ENCODE data around the gene EDIL3. TPM values are rescaled to one million over a fixed set of nuclear protein-coding genes. Genes with fewer than 3 reads are reported as not detected.

EDIL3 gene
- total RNA-seq, 1 experiment from 2014 or later = not detected

DNA sequence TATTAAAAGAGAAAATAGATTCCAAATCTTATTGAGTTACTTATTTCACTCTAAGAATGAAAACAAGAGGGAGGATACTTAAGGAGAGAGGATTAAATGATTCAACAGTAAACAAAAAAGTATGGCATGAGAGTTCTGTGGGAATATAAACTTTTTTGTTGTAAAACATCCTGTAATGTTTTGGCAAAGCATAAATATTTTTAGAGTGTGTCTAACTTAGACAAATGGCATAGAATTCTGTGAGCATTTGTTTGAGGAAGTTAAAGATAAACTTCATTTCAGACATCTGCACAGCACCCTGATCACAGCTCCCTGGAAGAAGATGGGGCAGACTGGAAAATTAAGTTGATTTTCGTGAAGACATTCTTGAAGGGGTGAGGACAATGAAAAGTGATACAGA lies 417.3 kb downstream of the EDIL3 start:
- Mint-ChIP-seq H3K27ac (ENCODE audit: unreplicated experiment) (no peak overlapping the region), H3K27me3 (ENCODE audit: insufficient read depth, unreplicated experiment) (peaks cover 2% of the 10 kb centered on the region), H3K36me3 (ENCODE audit: insufficient read depth, unreplicated experiment) (no peaks in the 10 kb centered on the region), H3K4me3 (ENCODE audit: unreplicated experiment) (no peak overlapping the region), H3K9me3 (ENCODE audit: unreplicated experiment) (no peaks in the 10 kb centered on the region), H3K4me1 (ENCODE audit: low read depth, unreplicated experiment) (no peaks in the 10 kb centered on the region)
- Histone ChIP-seq H3K4me3 (ENCODE audit: low read depth, low read length) (no peak overlapping the region), H3K27me3 (replicated peaks; ENCODE audit: control insufficient read depth, insufficient read depth, low read length) (no peaks in the 10 kb centered on the region), H3K36me3 (ENCODE audit: control insufficient read depth, insufficient read depth, low read length) (no peaks in the 10 kb centered on the region), H3K9me3 (no peaks in the 10 kb centered on the region), H3K4me1 (no peaks in the 10 kb centered on the region)
- BruUV-seq (replicated peaks) = no TSS peak
- intact Hi-C loops (cut with micrococcal nuclease; ENCODE audit: unreplicated experiment) = no loop called here
- no peak for DNase-seq
- TF ChIP-seq, protein P1, sequence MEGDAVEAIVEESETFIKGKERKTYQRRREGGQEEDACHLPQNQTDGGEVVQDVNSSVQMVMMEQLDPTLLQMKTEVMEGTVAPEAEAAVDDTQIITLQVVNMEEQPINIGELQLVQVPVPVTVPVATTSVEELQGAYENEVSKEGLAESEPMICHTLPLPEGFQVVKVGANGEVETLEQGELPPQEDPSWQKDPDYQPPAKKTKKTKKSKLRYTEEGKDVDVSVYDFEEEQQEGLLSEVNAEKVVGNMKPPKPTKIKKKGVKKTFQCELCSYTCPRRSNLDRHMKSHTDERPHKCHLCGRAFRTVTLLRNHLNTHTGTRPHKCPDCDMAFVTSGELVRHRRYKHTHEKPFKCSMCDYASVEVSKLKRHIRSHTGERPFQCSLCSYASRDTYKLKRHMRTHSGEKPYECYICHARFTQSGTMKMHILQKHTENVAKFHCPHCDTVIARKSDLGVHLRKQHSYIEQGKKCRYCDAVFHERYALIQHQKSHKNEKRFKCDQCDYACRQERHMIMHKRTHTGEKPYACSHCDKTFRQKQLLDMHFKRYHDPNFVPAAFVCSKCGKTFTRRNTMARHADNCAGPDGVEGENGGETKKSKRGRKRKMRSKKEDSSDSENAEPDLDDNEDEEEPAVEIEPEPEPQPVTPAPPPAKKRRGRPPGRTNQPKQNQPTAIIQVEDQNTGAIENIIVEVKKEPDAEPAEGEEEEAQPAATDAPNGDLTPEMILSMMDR (IDR thresholded peaks at IDR 0.05; ENCODE audit: insufficient read depth in 1 of 2, low read depth in 1 of 2, low read length in 1 of 2, severe bottlenecking in 1 of 2, unreplicated experiment in 1 of 2) = no peak
- ChIA-PET POLR2A (no interaction called here), CTCF (no interaction called here)

DNA sequence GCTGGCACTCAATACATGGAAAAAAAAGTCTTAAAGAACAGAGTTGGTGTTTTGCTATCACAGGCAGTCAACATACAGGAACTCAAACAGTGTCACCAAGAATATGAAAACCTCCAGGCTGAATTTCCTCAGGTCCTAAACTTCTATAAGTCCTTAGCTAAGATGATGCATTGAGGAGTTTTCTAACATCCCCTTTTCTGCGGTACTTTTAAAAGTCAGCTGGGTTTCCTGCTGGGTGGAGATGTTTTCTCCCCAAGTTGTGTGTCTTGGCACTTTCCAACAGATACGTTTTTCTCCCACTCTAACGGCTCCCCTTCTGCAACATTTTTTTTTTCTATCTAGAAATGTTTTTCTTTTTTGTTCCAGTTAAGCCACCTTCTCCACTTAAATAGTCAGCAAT lies 419.2 kb downstream of the EDIL3 start:
- no peaks in the 10 kb centered on the region for H3K9me3 Mint-ChIP-seq (ENCODE audit: unreplicated experiment)
- TF ChIP-seq, protein P1 (IDR thresholded peaks at IDR 0.05; ENCODE audit: insufficient read depth in 1 of 2, low read depth in 1 of 2, low read length in 1 of 2, severe bottlenecking in 1 of 2, unreplicated experiment in 1 of 2) = no peak
- no peaks in the 10 kb centered on the region for H3K36me3 Mint-ChIP-seq (ENCODE audit: insufficient read depth, unreplicated experiment)
- no peak overlapping the region for H3K27ac Mint-ChIP-seq (ENCODE audit: unreplicated experiment)
- BruUV-seq (replicated peaks) = no TSS peak
- CTCF ChIA-PET = no interaction called here
- no peaks in the 10 kb centered on the region for H3K27me3 ChIP-seq (replicated peaks; ENCODE audit: control insufficient read depth, insufficient read depth, low read length)
- no peaks in the 10 kb centered on the region for H3K4me1 Mint-ChIP-seq (ENCODE audit: low read depth, unreplicated experiment)
- DNase-seq = no peak
- no peaks in the 10 kb centered on the region for H3K9me3 ChIP-seq
- H3K4me1 ChIP-seq = no peaks in the 10 kb centered on the region
- H3K4me3 ChIP-seq (ENCODE audit: low read depth, low read length) = no peak overlapping the region
- H3K36me3 ChIP-seq (ENCODE audit: control insufficient read depth, insufficient read depth, low read length) = no peaks in the 10 kb centered on the region
- H3K4me3 Mint-ChIP-seq (ENCODE audit: unreplicated experiment) = no peak overlapping the region
- POLR2A ChIA-PET = no interaction called here
- intact Hi-C loops (cut with micrococcal nuclease; ENCODE audit: unreplicated experiment) = no loop called here
- H3K27me3 Mint-ChIP-seq (ENCODE audit: insufficient read depth, unreplicated experiment) = peaks cover 2% of the 10 kb centered on the region

DNA sequence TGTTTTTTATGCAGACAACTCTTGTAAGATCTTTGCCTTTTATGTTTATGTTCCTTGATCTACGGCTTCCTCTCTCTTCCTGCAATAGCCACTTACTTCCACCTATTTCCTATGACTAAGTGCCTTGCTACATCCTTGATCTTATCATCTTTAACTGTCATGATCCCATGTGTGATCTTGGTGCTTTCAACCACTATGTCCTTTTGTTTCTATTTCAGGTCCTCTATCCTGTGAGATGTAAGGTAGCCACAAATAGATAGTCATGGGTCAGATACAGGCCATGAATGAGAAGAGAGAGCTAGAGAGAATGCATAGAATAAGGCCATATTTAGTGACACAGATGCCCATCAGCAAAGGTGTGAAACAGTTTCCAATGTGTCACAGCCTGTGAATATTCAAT lies 420.4 kb downstream of the EDIL3 start:
- no peaks in the 10 kb centered on the region for H3K9me3 Mint-ChIP-seq (ENCODE audit: unreplicated experiment)
- ChIA-PET POLR2A (no interaction called here), CTCF (no interaction called here)
- H3K36me3 Mint-ChIP-seq (ENCODE audit: insufficient read depth, unreplicated experiment) = no peaks in the 10 kb centered on the region
- no peaks in the 10 kb centered on the region for H3K4me1 Mint-ChIP-seq (ENCODE audit: low read depth, unreplicated experiment)
- no peak overlapping the region for H3K27ac Mint-ChIP-seq (ENCODE audit: unreplicated experiment)
- no TSS peak for BruUV-seq (replicated peaks)
- TF ChIP-seq, protein P1 (IDR thresholded peaks at IDR 0.05; ENCODE audit: insufficient read depth in 1 of 2, low read depth in 1 of 2, low read length in 1 of 2, severe bottlenecking in 1 of 2, unreplicated experiment in 1 of 2) = no peak
- intact Hi-C loops (cut with micrococcal nuclease; ENCODE audit: unreplicated experiment) = no loop called here
- no peaks in the 10 kb centered on the region for H3K27me3 ChIP-seq (replicated peaks; ENCODE audit: control insufficient read depth, insufficient read depth, low read length)
- H3K36me3 ChIP-seq (ENCODE audit: control insufficient read depth, insufficient read depth, low read length) = no peaks in the 10 kb centered on the region
- DNase-seq = no peak
- H3K9me3 ChIP-seq = no peaks in the 10 kb centered on the region
- H3K4me1 ChIP-seq = no peaks in the 10 kb centered on the region
- H3K4me3 Mint-ChIP-seq (ENCODE audit: unreplicated experiment) = no peak overlapping the region
- H3K27me3 Mint-ChIP-seq (ENCODE audit: insufficient read depth, unreplicated experiment) = peaks cover 2% of the 10 kb centered on the region
- no peak overlapping the region for H3K4me3 ChIP-seq (ENCODE audit: low read depth, low read length)
